ENCODE results near the gene PKD1. TPM values are rescaled to one million over a fixed set of nuclear protein-coding genes. Genes with fewer than 3 reads are reported as not detected.

PKD1 gene
- total and polyA plus RNA-seq, 2 of the 13 experiments (the other 11 are each of a cell fraction or from before 2014, with no cell fraction given) = 22.1 to 23.0 TPM

GRCh38 chr16:2047330-2048115 lies 88.2 kb downstream of the PKD1 start, which contains the start of the genes NTHL1 and TSC2 (continued):
- TF ChIP-seq ZNF839 (CRISPR knock-in tag; IDR thresholded peaks at IDR 0.05; ENCODE audit: borderline replicate concordance) (0 out of 2 replicates have a peak, but pooled peaks have one; percentile 31), CEBPG (CRISPR knock-in tag; IDR thresholded peaks at IDR 0.05) (peak; percentile 72), ERF (CRISPR knock-in tag; IDR thresholded peaks at IDR 0.05) (peak; percentile 83), DRAP1 (CRISPR knock-in tag; IDR thresholded peaks at IDR 0.05) (peak; percentile 55; the same call in 1 of the 2 replicates), ARID4A (CRISPR knock-in tag; IDR thresholded peaks at IDR 0.05; ENCODE audit: borderline replicate concordance) (peak; percentile 93; the same call in 1 of the 2 replicates), SIN3A (IDR thresholded peaks at IDR 0.05; ENCODE audit: borderline replicate concordance, low read depth, low read length) (peak; percentile 47; the same call in 1 of the 2 replicates), ZNF235 (CRISPR knock-in tag; IDR thresholded peaks at IDR 0.05; ENCODE audit: borderline replicate concordance) (0 out of 2 replicates have a peak, but pooled peaks have one; percentile 70), ETV6 (CRISPR knock-in tag; conservative IDR thresholded peaks at IDR 0.05) (peak; percentile 50; the same call in 1 of the 2 replicates), BRF2 (CRISPR knock-in tag; IDR thresholded peaks at IDR 0.05) (no peak), ZNF749 (CRISPR knock-in tag; IDR thresholded peaks at IDR 0.05; ENCODE audit: borderline replicate concordance) (no peak), ZNF451 (CRISPR knock-in tag; IDR thresholded peaks at IDR 0.05) (no peak; the same call in 1 of the 2 replicates), RFX3 (CRISPR knock-in tag; IDR thresholded peaks at IDR 0.05) (0 out of 2 replicates have a peak, but pooled peaks have one; percentile 8), GTF3A (CRISPR knock-in tag; conservative IDR thresholded peaks at IDR 0.05) (peak; percentile 93; the same call in 1 of the 2 replicates), YY1 (IDR thresholded peaks at IDR 0.05; ENCODE audit: insufficient read depth, insufficient replicate concordance, low read depth, low read length) (peak; percentile 92), FOSL2 (CRISPR knock-in tag; IDR thresholded peaks at IDR 0.05) (peak; percentile 43; the same call in 1 of the 2 replicates), AFF4 (CRISPR knock-in tag; IDR thresholded peaks at IDR 0.05) (no peak), MNT (IDR thresholded peaks at IDR 0.05) (peak; percentile 70)
